Measurements from ENCODE around the gene SPAG8.
A peak's percentile ranks its signal among the peaks of the same experiment; 100 is the strongest.

The SPAG8 gene

DNA sequence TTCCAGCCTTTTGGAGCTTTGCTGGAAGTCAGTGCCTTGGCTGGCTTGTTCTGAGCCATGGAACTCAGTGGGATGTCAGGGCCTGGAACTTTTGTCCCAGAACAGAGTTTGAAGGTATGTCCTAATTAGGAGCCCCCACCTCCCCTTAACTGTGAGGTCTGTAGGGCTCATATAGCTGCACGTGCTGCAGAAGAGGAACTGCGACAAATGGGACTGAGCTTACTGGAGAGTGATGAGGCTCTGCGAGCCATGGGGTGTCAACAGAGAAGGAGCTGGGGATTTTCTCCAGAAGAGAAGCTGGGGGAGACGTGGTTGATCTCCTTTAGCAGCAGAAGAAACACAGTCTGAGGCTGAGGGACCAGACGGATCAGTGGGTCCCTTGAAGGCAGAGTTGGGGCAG lies 27.9 kb upstream of the SPAG8 start:
- no peak for DNase-seq

- no peak for DNase-seq
Measured at GRCh38 chr9:35836595-35836994, 24.5 kb upstream of the SPAG8 start.

- DNase-seq: no peak
Measured at GRCh38 chr9:35835766-35836165, 23.7 kb upstream of the SPAG8 start.

DNA sequence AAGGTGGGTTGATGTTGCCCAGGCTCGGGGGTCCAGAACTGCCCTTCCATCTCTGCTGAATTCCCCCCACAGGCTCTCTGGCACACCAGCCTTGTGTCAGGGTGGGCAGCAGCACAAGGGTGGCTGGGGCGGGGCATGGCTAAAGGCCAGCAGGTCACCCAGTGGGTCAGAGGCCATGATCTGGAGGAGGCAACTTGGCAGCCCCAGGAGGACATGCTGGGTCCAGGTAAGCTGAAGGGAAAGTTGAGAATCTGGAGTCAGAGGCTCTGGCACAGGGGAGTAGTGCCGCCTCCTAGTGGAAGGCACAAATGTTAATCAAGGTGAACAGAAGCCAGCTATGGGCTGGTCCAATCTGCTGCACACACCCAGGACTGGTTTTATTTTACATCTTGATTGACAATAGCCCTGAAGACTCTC lies 23.2 kb upstream of the SPAG8 start:
- no peak for DNase-seq

GRCh38 chr9:35834260-35835215 lies 22.5 kb upstream of the SPAG8 start:
- DNase-seq: no peak

DNA sequence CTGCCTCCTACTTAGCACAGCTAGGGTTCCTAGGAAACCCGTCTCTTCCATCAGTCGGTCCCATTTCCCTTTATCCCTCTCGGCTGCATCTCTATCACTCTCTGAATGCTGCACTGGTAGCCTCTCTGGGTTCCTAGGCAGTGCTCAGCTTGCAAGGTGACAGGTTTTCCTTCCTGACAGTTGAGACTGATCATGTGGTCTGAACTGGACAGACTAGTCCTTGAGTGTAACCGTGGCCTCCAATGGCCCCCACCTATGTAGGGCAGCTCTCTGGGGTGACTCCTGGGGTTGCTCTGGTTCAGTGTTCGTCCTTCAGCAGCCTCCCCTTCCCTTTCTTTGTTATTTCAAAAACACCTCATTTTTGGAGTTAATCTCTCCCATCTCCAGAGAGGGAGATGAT lies 20.8 kb upstream of the SPAG8 start:
- DNase-seq: no peak

- no peak for DNase-seq
Measured at GRCh38 chr9:35831040-35831439, 19.0 kb upstream of the SPAG8 start.

DNA sequence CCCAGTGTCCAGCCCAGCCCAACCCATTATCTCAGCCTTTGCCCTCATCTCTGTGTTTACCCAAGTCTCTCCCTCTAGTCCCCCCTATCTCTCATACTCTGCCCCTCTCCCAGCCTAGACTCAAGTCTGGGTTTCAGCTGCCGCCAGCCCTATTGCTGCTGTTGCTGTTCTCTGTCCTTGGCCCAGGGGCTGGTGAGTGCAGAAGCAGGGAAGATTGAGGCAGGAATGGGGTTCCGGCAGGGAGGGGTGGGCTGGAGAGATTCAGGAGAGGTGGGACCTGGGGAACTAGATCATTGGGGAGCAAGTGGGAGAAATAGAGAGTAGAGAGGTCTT lies 17.7 kb upstream of the SPAG8 start:
- no peak for DNase-seq

GRCh38 chr9:35829084-35829763 lies 17.2 kb upstream of the SPAG8 start, which contains the start of gene TMEM8B:
TSS of gene TMEM8B (plus strand) at chr9:35829228. CDS start at chr9:35829448, 220 bp downstream.
- peak; percentile 24 for DNase-seq

DNA sequence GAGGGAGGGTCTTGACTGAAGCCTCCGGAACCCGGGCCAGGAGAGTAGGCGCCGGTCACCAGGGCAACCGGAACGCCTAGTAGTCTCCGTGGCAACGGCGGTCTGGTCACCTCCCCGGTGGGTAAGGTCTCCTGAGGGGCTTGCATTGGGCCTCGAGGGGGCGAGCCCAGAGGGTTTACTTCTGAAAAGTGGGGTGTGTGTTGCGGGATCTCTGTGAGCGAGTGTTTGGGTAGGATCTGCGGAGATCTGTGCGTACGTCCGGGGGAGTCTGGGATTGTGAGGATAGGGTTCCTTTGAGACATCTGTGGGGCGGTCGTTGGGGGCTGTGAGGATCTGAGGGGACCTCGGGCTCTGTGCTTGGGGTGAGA lies 16.6 kb upstream of the SPAG8 start, which contains the start of gene FAM221B:
FAM221B (minus strand) TSS at position 17 of the 368 bp plus-strand sequence. CDS start 2,571 bp downstream, outside the sequence.
- DNase-seq: no peak

GRCh38 chr9:35827486-35827885 lies 15.4 kb upstream of the SPAG8 start:
- DNase-seq: no peak

DNA sequence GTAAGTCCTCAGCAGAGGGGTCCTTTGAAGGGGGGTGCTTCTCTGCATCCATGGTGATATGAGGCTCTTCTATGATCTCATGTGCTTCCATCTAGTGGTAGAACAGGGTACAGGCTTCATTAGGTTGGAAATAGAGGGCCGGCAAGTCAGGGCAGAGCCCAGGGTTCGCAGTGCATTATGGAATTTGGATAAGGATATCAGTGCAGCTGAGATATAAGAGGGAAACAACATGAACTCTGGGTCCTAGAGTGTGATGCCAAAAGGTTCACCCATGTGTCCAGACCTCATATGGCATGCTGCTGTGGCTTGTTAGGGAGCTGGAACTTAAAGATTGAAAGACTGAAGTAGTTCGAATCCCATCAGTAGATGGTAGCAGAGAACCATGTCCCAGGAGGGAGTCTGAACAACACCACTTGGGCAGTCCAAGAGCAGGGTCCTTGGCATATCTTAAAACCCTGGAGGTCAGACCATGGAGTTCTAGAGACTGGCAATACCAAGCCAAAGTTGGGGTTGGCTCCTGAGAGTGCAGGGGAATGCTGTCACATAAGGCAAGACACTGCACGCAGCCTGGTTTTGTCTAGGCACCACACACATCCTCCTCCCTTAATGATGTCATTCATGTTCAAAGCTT lies 14.1 kb upstream of the SPAG8 start:
- no peak for DNase-seq

GRCh38 chr9:35822926-35823325 lies 10.9 kb upstream of the SPAG8 start:
- no peak for DNase-seq

DNA sequence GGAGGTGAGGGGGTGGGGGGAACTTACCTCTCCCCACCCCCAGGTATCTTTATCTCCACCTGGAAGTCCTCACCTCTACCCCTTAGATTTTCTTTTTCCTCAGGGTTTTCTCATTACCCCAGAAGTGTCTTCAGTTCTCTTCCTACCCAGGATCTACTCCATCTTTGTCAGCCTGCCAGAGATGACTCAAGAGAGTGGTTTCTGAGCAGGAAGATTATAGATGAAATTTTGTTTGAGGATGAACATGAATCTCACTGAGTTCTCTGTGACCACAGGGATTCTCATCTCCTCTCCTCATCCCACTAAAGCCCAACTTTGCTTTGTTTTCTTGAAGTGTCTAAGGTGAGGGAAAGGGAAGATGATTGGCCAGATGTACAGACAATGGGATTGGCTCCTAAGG lies 8.0 kb upstream of the SPAG8 start:
- no peak for DNase-seq

- no peak for DNase-seq
Measured at GRCh38 chr9:35818341-35818740, 6.3 kb upstream of the SPAG8 start.

GRCh38 chr9:35816708-35817107 lies 4.6 kb upstream of the SPAG8 start:
- no peak for DNase-seq

DNA sequence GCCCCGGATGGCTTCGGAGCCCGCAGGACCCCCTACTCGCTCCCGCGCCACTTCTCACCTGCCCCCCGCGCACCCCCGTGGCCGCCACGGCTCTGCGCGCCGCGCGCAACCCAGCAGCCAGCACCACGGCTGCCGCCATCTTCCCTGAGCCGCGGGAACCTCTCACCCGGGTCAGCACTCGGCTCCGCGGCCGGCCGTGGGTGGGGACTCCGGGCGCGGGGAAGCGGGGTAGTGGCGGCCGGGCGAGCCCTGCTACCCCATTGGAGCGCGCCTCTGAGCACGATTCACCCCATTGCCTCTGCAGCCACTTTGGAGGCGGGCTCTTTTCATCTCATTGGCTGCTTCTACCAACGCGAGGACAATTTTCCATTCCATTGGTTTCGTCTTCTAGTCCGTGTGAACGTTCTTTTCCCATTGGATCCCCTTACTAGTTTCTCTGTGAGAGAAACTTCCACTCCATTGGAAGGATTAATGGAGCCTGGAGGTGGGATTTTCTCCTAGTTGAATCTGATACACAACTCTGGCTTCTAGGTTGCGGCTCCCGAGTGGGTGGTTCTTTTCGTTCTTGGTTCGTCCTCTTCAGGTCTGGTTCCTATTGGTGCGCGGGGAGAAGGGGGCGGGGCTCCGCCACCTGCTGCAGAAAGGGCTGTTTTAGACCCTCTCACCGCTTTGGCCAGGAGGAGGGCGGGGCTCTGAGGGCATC lies 2.9 kb upstream of the SPAG8 start, which contains the start of gene HINT2:
HINT2 (minus strand) TSS at position 202 of the 703 bp plus-strand sequence; CDS start at position 139, 63 bp downstream.
- peak; percentile 69 for DNase-seq

DNA sequence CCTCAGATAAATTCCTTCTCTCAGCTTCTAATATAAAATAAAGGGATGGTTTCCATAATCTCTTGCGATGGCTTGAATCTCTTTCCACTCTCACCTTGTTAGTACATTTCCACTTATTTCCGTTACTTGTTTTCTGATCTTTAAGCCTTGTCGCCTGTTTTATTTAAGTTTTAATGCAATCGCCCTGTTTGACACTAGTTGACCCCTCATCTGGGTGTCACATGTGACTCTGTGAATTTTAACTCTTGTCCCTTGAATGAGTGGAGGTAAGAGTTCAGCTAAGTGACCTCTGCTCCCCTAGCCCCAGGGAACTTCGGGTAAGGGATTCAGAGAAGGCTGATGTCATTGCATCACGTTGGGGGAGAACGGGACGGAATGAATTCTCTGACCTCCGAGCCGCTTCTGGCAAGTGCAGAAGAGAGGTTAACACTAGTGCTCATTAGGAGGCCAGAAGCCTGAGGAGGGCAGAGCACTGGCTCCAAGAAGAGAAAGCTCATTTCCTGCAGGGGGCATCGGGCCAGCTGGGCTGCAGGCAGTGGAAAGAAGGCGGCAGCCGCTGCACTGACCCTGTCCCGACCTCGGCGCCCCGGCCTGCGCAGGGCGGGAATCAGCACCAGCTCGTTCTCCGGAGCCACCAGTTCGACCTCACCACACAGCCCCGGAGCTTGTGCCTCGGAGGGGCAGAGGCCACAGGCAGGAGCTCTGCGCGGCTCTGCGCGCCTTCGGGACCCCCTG lies 2.2 kb upstream of the SPAG8 start:
- no peak for DNase-seq

- no peak for DNase-seq
Measured at GRCh38 chr9:35813434-35814105, 1.5 kb upstream of the SPAG8 start.

GRCh38 chr9:35811381-35812024 lies 559 bp downstream of the SPAG8 start:
- no peak for DNase-seq

GRCh38 chr9:35810122-35810521 lies 1.9 kb downstream of the SPAG8 start:
- DNase-seq: no peak
